Duodenal mucosa (tissue), 2 donors: ENCODE results near the gene PXDN.

ENCODE experiments used
- H3K27ac ChIP-seq: one replicate; pipeline ENCODE4 v1.7.0; 2013; ENCODE audit warnings: low read depth, low read length
- H3K27me3 ChIP-seq, 2 donors: one replicate each; pipeline ENCODE4 v1.7.0; 2013; ENCODE audit warnings: low read length in 2 of 2, control low read depth in 1 of 2; ENCODE audit not compliant: insufficient read depth in 2 of 2, control insufficient read depth in 1 of 2
- H3K36me3 ChIP-seq, 2 donors: one replicate each; pipeline ENCODE4 v1.7.0; 2013; ENCODE audit warnings: low read length in 2 of 2, control low read depth in 1 of 2; ENCODE audit not compliant: insufficient read depth in 2 of 2, control insufficient read depth in 1 of 2
- H3K4me1 ChIP-seq, 2 donors: one replicate each; pipeline ENCODE4 v1.7.0; 2013; ENCODE audit warnings: low read length in 2 of 2, control low read depth in 1 of 2; ENCODE audit not compliant: insufficient read depth in 2 of 2, control insufficient read depth in 1 of 2
- H3K4me3 ChIP-seq, 2 donors: one replicate each; pipeline ENCODE4 v1.7.0; 2013; ENCODE audit warnings: low read length in 2 of 2, low read depth in 1 of 2
- H3K9ac ChIP-seq, 2 donors: one replicate each; pipeline ENCODE4 v1.7.0; 2013; ENCODE audit warnings: low read length in 2 of 2, low read depth in 1 of 2
- H3K9me3 ChIP-seq, 2 donors: one replicate each; pipeline ENCODE4 v1.7.0; 2013; ENCODE audit warnings: low read length in 2 of 2, control low read depth in 1 of 2; ENCODE audit not compliant: control insufficient read depth in 1 of 2

Gene PXDN

DNA sequence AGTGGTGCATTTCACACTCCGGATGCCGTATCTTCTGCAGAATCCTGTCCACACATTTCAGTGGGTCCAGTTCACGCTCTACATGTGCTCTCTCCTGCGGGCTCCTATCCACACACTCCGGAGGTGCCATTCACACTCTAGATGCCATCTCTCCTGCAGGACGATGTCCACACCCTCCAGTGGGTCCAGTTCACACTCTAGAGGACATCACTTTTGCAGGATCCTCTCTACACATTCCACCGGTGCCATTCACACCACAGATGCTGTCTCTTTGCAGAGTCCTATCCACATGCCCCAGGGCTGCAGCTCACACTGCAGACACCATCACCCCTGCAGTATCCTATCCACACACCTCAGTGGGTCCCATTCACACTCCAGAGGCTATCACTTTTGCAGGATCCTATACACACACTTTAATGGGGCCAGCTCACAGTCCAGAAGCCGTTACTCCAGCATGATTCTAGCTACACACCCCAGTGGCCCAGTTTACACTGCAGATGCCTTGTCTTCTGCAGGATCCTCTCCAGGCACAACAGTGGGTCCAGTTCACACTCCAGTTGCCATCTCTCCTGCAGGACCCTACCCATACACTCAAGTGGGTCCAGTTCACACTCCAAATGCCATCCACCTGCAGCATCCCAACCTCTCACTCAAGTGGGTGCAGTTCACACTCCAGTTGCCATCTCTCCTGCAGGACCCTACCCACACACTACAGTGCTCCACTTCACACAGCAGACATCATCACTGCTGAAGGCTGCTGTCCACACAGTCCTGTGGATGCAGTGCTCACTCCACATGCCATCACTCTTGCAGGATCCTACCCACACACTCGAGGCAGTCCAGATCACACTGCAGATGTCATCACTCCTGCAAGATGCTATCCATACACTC, 2.1 kb upstream of the PXDN start:
- H3K4me3 ChIP-seq: no peak overlapping the region

DNA sequence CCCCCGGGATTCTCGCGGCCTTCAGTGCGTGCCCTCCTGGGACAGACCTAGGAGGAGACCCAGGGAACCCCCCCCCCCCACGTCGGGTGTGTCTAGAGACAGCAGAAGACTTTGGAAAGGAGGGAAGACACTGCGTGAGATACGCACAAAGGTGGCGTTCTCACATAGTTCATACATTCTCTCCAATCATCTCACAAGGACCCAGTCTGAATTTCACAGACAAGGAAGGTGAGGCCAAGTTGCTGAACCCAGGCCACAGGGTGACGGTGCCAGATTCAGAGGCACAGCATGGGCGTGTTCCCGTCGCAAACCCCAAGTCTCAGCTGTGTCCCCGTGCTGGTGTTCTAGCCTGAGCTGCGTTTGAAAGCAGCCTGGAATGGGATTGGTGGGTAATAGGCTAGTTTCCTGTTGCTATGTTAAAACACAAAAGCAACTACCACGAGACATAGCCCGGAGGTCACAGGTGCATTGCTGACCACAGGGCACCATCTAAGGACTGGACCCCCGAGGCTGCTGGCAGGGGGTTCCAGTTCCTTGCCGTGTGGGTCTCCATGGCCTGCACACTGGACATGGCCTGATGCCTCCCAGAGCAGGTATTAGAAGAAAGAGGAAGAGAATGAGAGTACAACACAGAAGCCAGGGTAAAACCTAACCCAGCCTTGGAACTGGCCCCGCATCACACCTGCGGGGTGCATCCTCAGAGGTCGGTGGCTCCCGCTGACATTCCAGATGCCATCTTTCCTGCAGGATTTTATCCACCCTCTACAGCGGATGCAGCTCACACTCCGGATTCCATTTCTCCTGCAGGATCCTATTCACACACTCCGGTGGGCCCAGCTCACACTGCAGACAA, 1.1 kb upstream of the PXDN start:
- no peak overlapping the region for H3K27ac ChIP-seq
- H3K27me3 ChIP-seq: peaks cover 0 to 10% of the 10 kb centered on the region in 2 donors
- H3K4me3 ChIP-seq: no peak overlapping the region

More for the DNA sequence above, 2.1 kb upstream of the PXDN start:
- Histone ChIP-seq H3K9ac (no peak overlapping the region), H3K27ac (no peak overlapping the region), H3K9me3 (no peaks in the 10 kb centered on the region), H3K36me3 (no peaks in the 10 kb centered on the region), H3K4me1 (no peaks in the 10 kb centered on the region), H3K27me3 (peaks cover 0 to 10% of the 10 kb centered on the region in 2 donors)

DNA sequence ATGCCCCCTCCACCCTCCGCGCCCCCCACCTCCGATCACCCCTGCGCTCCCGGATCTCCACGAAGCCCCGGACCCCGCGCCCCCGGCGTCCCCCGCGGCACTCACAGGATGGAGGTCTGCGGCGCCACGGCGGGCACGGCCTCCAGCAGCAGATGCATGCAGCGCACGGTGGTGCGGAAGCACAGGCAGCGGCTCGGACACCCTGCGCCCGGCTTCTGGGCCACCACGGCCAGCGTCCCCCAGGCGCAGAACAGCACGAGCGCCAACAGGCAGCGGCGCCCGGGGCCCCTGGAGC, 217 bp downstream of the PXDN start:
- Histone ChIP-seq H3K27ac (peak overlapping the region; percentile 42), H3K4me1 (peaks cover 0 to 2% of the 10 kb centered on the region in 2 donors), H3K27me3 (peaks cover 0 to 10% of the 10 kb centered on the region in 2 donors)

More for the DNA sequence above, 1.1 kb upstream of the PXDN start:
- Histone ChIP-seq H3K9me3 (no peaks in the 10 kb centered on the region), H3K36me3 (no peaks in the 10 kb centered on the region), H3K9ac (no peak overlapping the region), H3K4me1 (no peaks in the 10 kb centered on the region)

DNA sequence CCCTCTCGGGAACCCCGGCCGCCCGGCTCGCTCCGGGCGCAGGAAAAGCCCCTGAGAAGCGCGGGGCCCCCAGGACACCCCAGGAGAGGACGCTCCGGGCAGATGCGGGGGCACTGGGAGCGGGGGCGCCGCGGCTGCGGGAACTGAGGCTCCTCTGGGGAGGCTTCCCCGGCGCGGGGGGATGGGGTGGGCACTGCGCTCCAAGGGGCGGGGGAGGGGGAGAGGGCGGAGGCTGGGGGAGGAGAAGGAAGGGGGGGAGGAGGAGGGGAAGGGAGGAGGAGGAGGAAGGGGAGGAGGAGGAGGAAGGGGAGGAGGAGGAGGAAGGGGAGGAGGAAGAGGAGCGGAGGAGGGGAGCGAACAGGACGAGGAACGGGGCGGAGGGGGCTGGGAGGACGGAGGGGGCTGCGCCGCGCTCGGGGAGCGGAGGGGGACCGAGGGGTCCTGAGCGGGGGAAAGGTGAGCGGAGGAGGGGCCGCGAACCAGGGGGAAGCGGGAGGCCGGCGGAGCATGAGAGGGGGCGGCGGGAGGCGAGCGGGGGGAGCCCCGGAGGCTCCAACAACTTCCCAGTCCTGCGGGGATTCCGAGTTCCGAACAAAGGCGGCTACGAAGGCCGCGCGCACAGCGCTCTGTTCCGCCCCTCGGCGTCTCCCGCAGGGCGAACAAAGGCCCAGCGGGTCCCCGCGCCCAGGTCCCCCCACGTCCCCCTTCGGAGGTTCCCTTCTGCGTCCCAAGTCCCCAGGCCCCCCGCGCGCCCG, 742 bp downstream of the PXDN start:
- Histone ChIP-seq H3K4me3 (peak overlapping the region; percentile 37 to 40), H3K27me3 (peaks cover 0 to 10% of the 10 kb centered on the region in 2 donors), H3K4me1 (peaks cover 0 to 2% of the 10 kb centered on the region in 2 donors), H3K36me3 (no peaks in the 10 kb centered on the region), H3K9me3 (no peaks in the 10 kb centered on the region), H3K27ac (peak overlapping the region; percentile 66), H3K9ac (no peak overlapping the region)

More for the DNA sequence above, 217 bp downstream of the PXDN start:
- H3K9me3 ChIP-seq: no peaks in the 10 kb centered on the region
- no peak overlapping the region for H3K9ac ChIP-seq
- no peaks in the 10 kb centered on the region for H3K36me3 ChIP-seq
- peak overlapping the region in 1 of 2 donors; percentile 32 for H3K4me3 ChIP-seq

DNA sequence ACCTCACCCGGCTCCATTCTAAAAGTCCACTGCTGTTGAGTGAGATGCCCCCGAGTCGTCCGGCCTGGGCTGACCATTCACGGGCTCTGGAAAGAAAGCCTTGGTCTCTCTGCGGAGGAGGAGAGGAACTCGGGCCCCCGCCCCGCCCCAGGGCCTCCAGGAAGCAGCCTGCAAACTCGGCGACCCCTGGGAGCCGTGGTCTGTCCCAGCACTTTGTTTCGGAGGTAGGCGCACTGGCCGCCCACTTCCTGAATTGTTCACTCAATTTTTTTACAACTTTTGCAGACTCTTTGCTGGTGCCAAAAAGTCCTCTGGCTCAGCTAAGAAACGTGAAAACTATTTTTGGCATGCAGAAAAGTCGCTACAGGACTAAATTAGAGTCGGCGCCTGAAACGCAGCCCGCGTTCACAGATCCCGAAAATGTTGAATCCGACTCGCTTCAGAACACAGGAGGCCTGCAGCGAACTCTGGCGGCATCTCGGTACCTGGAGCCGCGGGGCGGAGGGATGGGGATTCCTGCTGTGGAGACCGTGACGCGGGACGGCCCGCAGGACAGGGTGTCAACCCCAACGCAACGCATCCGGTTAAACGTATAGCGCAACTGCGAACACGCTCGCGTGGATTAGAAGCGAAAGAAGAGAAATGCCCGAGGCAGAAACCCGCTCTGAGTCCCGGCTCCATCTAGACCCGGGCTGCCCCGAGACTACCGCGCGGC, 1.5 kb downstream of the PXDN start:
- H3K27me3 ChIP-seq: peaks cover 0 to 6% of the 10 kb centered on the region in 2 donors
- H3K9ac ChIP-seq: no peak overlapping the region
- H3K4me1 ChIP-seq: peaks cover 0 to 2% of the 10 kb centered on the region in 2 donors
- peak overlapping the region; percentile 37 to 40 for H3K4me3 ChIP-seq
- peak overlapping the region; percentile 66 for H3K27ac ChIP-seq
- H3K36me3 ChIP-seq: no peaks in the 10 kb centered on the region
- no peaks in the 10 kb centered on the region for H3K9me3 ChIP-seq

DNA sequence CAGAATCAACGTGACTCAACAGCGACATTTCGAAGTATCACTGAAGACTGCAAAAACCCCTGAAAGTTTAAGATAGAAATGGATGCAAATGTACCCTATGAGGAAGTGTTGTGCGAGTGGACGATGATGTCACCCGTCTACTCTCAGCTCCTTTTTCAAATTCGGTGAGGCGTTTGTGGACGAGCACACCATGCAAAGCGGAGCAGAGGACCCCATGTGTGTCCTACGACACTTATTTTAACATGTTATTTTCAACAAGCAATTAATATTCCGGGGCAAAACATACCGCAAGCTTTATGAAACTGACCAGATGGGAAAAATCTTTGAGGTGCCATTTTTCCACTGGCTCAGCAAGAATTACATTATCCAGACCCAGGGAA, 2.0 kb downstream of the PXDN start:
- Histone ChIP-seq H3K27me3 (peaks cover 0 to 6% of the 10 kb centered on the region in 2 donors), H3K4me3 (peak overlapping the region in 1 of 2 donors; percentile 15)

DNA sequence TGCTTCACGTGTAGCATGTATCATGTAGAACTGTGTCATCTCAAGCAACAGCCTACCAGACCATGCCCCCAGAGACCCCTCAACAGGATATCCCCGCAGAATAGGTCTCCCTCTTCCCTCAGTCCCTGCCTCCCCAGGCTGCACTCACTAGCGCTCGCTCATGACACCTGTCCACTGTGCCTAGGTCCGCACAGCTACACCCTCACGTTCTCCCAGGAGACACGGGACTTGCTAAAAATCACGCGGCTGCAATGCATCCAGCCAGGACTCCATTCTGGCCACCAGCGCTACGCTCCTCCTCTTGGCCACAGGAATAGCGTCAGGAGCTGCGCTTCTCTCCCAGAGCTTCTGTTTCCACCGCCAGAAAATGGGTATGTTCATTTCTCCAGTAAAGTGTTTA, 2.5 kb downstream of the PXDN start:
- Histone ChIP-seq H3K9ac (no peak overlapping the region), H3K9me3 (no peaks in the 10 kb centered on the region), H3K4me1 (peaks cover 0 to 2% of the 10 kb centered on the region in 2 donors), H3K36me3 (no peaks in the 10 kb centered on the region), H3K27ac (no peak overlapping the region), H3K4me3 (no peak overlapping the region), H3K27me3 (peaks cover 0 to 6% of the 10 kb centered on the region in 2 donors)

More for the DNA sequence above, 2.0 kb downstream of the PXDN start:
- H3K36me3 ChIP-seq: no peaks in the 10 kb centered on the region
- no peaks in the 10 kb centered on the region for H3K9me3 ChIP-seq
- no peak overlapping the region for H3K9ac ChIP-seq
- H3K4me1 ChIP-seq: peaks cover 0 to 2% of the 10 kb centered on the region in 2 donors
- H3K27ac ChIP-seq: no peak overlapping the region

DNA sequence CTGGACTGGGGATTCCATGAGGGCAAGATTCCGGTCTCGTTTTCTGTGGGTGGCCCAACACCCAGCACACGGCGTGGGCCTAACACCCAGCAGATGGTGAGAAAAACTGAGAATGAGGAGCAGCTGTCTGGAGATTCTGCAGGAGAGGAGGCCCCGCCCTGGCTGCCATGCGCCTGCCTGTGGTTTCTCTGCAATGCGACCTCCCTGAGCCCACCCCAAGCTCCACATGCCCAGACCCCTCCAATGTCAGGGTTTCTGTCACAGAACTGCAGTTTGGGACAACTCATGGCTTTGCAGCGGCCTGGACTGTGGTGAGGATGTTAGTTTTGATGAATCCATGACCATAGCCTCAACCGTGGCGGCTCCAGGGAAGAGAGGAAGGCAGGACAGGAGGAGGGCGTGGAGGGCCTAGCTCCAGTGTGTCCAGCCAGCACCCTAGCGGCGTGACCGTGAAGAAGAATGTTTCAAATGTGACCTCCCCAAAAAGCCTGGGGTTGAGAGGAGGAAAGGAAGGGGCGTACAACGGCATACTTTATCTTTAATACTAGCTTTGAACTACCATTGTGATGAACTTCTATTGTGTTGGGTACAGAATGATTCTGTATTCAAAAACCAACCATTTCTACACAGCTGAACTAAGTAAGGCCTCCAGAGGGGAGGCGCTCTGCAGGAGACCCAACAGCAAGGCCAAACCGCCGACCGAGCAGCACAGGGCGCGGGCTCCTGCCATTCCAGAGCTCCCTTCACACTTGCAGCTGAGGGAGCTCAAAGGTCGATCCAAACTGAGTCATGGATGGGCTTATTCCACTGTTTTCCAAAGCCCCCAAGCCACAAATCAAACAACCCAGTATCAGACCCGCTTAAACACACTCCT, 3.4 kb downstream of the PXDN start:
- H3K27me3 ChIP-seq: peaks cover 0 to 6% of the 10 kb centered on the region in 2 donors
- no peak overlapping the region for H3K27ac ChIP-seq
- H3K9me3 ChIP-seq: no peaks in the 10 kb centered on the region
- no peaks in the 10 kb centered on the region for H3K36me3 ChIP-seq
- peaks cover 0 to 2% of the 10 kb centered on the region in 2 donors for H3K4me1 ChIP-seq
- H3K9ac ChIP-seq: no peak overlapping the region
- no peak overlapping the region for H3K4me3 ChIP-seq
